SJCRH30 (cell line): ENCODE data around the gene RTF2. TPM values are rescaled to one million over a fixed set of nuclear protein-coding genes. Genes with fewer than 3 reads are reported as not detected.

Experiments used
- DNase-seq, 2 experiments: peaks; one replicate each; pipeline ENCODE4 v3.0.0-alpha.2; 2015 to 2020
- H3K27ac ChIP-seq: fragments of 250-450 bp; sonication (Bioruptor Pico); 2 replicates; pipeline ENCODE4 v1.5.1; 2020; ENCODE audit warnings: mild to moderate bottlenecking, moderate library complexity
- H3K27me3 ChIP-seq: fragments of 250-450 bp; sonication (Bioruptor Pico); 2 replicates; pipeline ENCODE4 v1.5.1; 2020; ENCODE audit warnings: mild to moderate bottlenecking, moderate library complexity
- H3K36me3 ChIP-seq: fragments of 250-450 bp; sonication (Bioruptor Pico); 2 replicates; pipeline ENCODE4 v1.5.1; 2020; ENCODE audit warnings: mild to moderate bottlenecking, moderate library complexity
- H3K4me1 ChIP-seq: fragments of 250-450 bp; sonication (Bioruptor Pico); 2 replicates; pipeline ENCODE4 v1.5.1; 2020; ENCODE audit warnings: mild to moderate bottlenecking, moderate library complexity
- H3K4me3 ChIP-seq: fragments of 250-450 bp; sonication (Bioruptor Pico); 2 replicates; pipeline ENCODE4 v1.5.1; 2020; ENCODE audit warnings: mild to moderate bottlenecking, moderate library complexity
- H3K9me3 ChIP-seq: fragments of 250-450 bp; sonication (Bioruptor Pico); replicated peaks from 2 replicates; pipeline ENCODE4 v1.5.1; 2020; ENCODE audit warnings: mild to moderate bottlenecking, moderate library complexity
- total RNA-seq: library from RNA; depleted of rRNA; stranded (reverse); fragments of >200 nt; shearing (Covaris generic); gene quantifications from 2 replicates; pipeline ENCODE4 v1.2.3, GENCODE V29; 2014; rRNA removed

Gene RTF2
- 188 and 199 TPM in 2 replicates for total RNA-seq

- H3K4me3 ChIP-seq: peak within 1 kb of the TSS; percentile 80
- peak; percentile 99 for DNase-seq
- peaks cover 12% of the 10 kb centered on the region for H3K36me3 ChIP-seq
- H3K4me1 ChIP-seq: peaks cover 6% of the 10 kb centered on the region; the same call in 1 of the 2 replicates
- H3K9me3 ChIP-seq: no peaks in the 10 kb centered on the region
- no peaks in the 10 kb centered on the region for H3K27me3 ChIP-seq
- peak within 1 kb of the TSS; percentile 41 for H3K27ac ChIP-seq
Measured at GRCh38 chr20:56468316-56469076, at the start of gene RTF2. RTF2 (plus strand) TSS chr20:56468627; CDS start chr20:56468698, 71 bp downstream.

- Histone ChIP-seq H3K4me3 (no peak overlapping the region), H3K27me3 (no peaks in the 10 kb centered on the region), H3K9me3 (no peaks in the 10 kb centered on the region), H3K36me3 (peaks cover 4% of the 10 kb centered on the region; the same call in 1 of the 2 replicates), H3K27ac (no peak overlapping the region), H3K4me1 (peaks cover 11% of the 10 kb centered on the region)
- DNase-seq: no peak
Measured at GRCh38 chr20:56420028-56420427, 48.4 kb upstream of the RTF2 start.

- Histone ChIP-seq H3K9me3 (no peaks in the 10 kb centered on the region), H3K27me3 (no peaks in the 10 kb centered on the region), H3K4me1 (peaks cover 11% of the 10 kb centered on the region), H3K27ac (no peak overlapping the region), H3K4me3 (no peak overlapping the region), H3K36me3 (peaks cover 4% of the 10 kb centered on the region; the same call in 1 of the 2 replicates)
- no peak for DNase-seq
Measured at GRCh38 chr20:56420940-56421688, 47.3 kb upstream of the RTF2 start.

GRCh38 chr20:56422076-56422823 lies 46.2 kb upstream of the RTF2 start:
- Histone ChIP-seq H3K4me3 (peak overlapping the region; percentile 38), H3K4me1 (peaks cover 11% of the 10 kb centered on the region), H3K27me3 (no peaks in the 10 kb centered on the region), H3K9me3 (no peaks in the 10 kb centered on the region), H3K27ac (peak overlapping the region; percentile 71), H3K36me3 (no peaks in the 10 kb centered on the region)
- peak; percentile 71 to 87 for DNase-seq

GRCh38 chr20:56422824-56423189 lies 45.6 kb upstream of the RTF2 start:
- Histone ChIP-seq H3K36me3 (no peaks in the 10 kb centered on the region), H3K9me3 (no peaks in the 10 kb centered on the region), H3K27me3 (no peaks in the 10 kb centered on the region), H3K27ac (peak overlapping the region; percentile 71), H3K4me1 (peaks cover 11% of the 10 kb centered on the region), H3K4me3 (peak overlapping the region; percentile 38)
- DNase-seq: peak; percentile 93 to 97

GRCh38 chr20:56423211-56423610 lies 45.2 kb upstream of the RTF2 start:
- no peaks in the 10 kb centered on the region for H3K9me3 ChIP-seq
- H3K27ac ChIP-seq: peak overlapping the region; percentile 71
- no peak for DNase-seq
- H3K27me3 ChIP-seq: no peaks in the 10 kb centered on the region
- no peaks in the 10 kb centered on the region for H3K36me3 ChIP-seq
- peak overlapping the region; percentile 38 for H3K4me3 ChIP-seq
- H3K4me1 ChIP-seq: peaks cover 11% of the 10 kb centered on the region

- Histone ChIP-seq H3K4me1 (peaks cover 11% of the 10 kb centered on the region), H3K27me3 (no peaks in the 10 kb centered on the region), H3K36me3 (no peaks in the 10 kb centered on the region), H3K9me3 (no peaks in the 10 kb centered on the region), H3K4me3 (no peak overlapping the region), H3K27ac (no peak overlapping the region; the same call in 1 of the 2 replicates)
- no peak for DNase-seq
Measured at GRCh38 chr20:56423886-56424285, 44.5 kb upstream of the RTF2 start.

- no peaks in the 10 kb centered on the region for H3K36me3 ChIP-seq
- H3K27ac ChIP-seq: no peak overlapping the region
Measured at GRCh38 chr20:56424931-56425330, 43.5 kb upstream of the RTF2 start.

GRCh38 chr20:56426026-56426425 lies 42.4 kb upstream of the RTF2 start:
- Histone ChIP-seq H3K27ac (no peak overlapping the region), H3K27me3 (no peaks in the 10 kb centered on the region), H3K36me3 (no peaks in the 10 kb centered on the region), H3K9me3 (no peaks in the 10 kb centered on the region), H3K4me3 (no peak overlapping the region), H3K4me1 (peaks cover 25% of the 10 kb centered on the region)
- no peak for DNase-seq

More at GRCh38 chr20:56424931-56425330, 43.5 kb upstream of the RTF2 start:
- Histone ChIP-seq H3K4me3 (no peak overlapping the region), H3K27me3 (no peaks in the 10 kb centered on the region), H3K4me1 (peaks cover 16% of the 10 kb centered on the region), H3K9me3 (no peaks in the 10 kb centered on the region)
- no peak for DNase-seq

GRCh38 chr20:56426926-56427325 lies 41.5 kb upstream of the RTF2 start:
- no peak for DNase-seq
- Histone ChIP-seq H3K9me3 (no peaks in the 10 kb centered on the region), H3K36me3 (no peaks in the 10 kb centered on the region), H3K4me3 (no peak overlapping the region), H3K4me1 (peaks cover 32% of the 10 kb centered on the region), H3K27ac (no peak overlapping the region), H3K27me3 (no peaks in the 10 kb centered on the region)

GRCh38 chr20:56427797-56428196 lies 40.6 kb upstream of the RTF2 start:
- no peak overlapping the region for H3K4me3 ChIP-seq
- H3K36me3 ChIP-seq: no peaks in the 10 kb centered on the region
- no peak overlapping the region for H3K27ac ChIP-seq
- H3K9me3 ChIP-seq: no peaks in the 10 kb centered on the region
- no peaks in the 10 kb centered on the region for H3K27me3 ChIP-seq
- peaks cover 32% of the 10 kb centered on the region for H3K4me1 ChIP-seq
- no peak for DNase-seq

GRCh38 chr20:56428410-56428809 lies 40.0 kb upstream of the RTF2 start:
- Histone ChIP-seq H3K27ac (no peak overlapping the region), H3K4me1 (peaks cover 29% of the 10 kb centered on the region), H3K27me3 (no peaks in the 10 kb centered on the region), H3K9me3 (no peaks in the 10 kb centered on the region), H3K36me3 (no peaks in the 10 kb centered on the region), H3K4me3 (no peak overlapping the region)
- DNase-seq: no peak

GRCh38 chr20:56428881-56429280 lies 39.5 kb upstream of the RTF2 start:
- Histone ChIP-seq H3K27me3 (no peaks in the 10 kb centered on the region), H3K4me1 (peaks cover 29% of the 10 kb centered on the region), H3K9me3 (no peaks in the 10 kb centered on the region), H3K4me3 (no peak overlapping the region), H3K27ac (no peak overlapping the region), H3K36me3 (no peaks in the 10 kb centered on the region)
- no peak for DNase-seq

- Histone ChIP-seq H3K9me3 (no peaks in the 10 kb centered on the region), H3K27ac (no peak overlapping the region), H3K4me1 (peaks cover 29% of the 10 kb centered on the region), H3K36me3 (no peaks in the 10 kb centered on the region), H3K27me3 (no peaks in the 10 kb centered on the region), H3K4me3 (no peak overlapping the region)
- DNase-seq: no peak
Measured at GRCh38 chr20:56429502-56429901, 38.9 kb upstream of the RTF2 start.

GRCh38 chr20:56429941-56430340 lies 38.5 kb upstream of the RTF2 start:
- H3K36me3 ChIP-seq: no peaks in the 10 kb centered on the region
- H3K27ac ChIP-seq: no peak overlapping the region
- H3K4me3 ChIP-seq: no peak overlapping the region
- no peaks in the 10 kb centered on the region for H3K27me3 ChIP-seq
- H3K4me1 ChIP-seq: peaks cover 29% of the 10 kb centered on the region
- DNase-seq: no peak
- H3K9me3 ChIP-seq: no peaks in the 10 kb centered on the region
